ENCODE measurements around the gene UPK3A.

Gene UPK3A

DNA sequence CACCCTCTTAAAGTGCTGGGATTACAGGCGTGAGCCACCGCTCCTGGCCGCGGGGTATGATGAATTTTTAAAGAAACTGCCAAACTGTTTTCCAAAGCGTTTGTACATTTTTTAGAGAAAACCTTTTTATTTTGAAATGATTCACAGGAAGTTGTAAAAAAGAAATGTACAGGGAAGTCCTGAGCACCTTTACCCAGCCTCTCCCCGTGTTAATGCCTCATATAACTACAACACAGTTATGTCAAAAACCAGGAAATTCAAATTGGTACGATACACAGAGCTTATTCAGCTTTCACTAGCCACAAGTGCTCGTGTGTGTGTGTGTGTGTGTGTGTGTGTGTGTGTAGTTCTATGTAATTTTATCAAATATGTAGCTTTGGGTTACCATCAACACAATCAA is 18.0 kb downstream of the UPK3A start:
- Histone ChIP-seq H3K27me3 (ENCODE audit: insufficient read depth, poor library complexity, severe bottlenecking) (no peaks in the 10 kb centered on the region), H3K27ac (replicated peaks) (no peak overlapping the region), H3K4me3 (replicated peaks; ENCODE audit: insufficient read depth, low read length) (no peak overlapping the region)
- no peak for DNase-seq (ENCODE audit: low read depth in 1 of 2, low spot score in 1 of 2)
- no peak for TF ChIP-seq POLR2AphosphoS5 (IDR thresholded peaks at IDR 0.05; ENCODE audit: low read depth)
- TF ChIP-seq GABPA (IDR thresholded peaks at IDR 0.05; ENCODE audit: low read depth) = no peak
- no peak for TF ChIP-seq CTCF (IDR thresholded peaks at IDR 0.05; ENCODE audit: insufficient read depth, low read length)
- no peak for TF ChIP-seq REST (IDR thresholded peaks at IDR 0.05; ENCODE audit: insufficient replicate concordance, low read depth)
- no peak for TF ChIP-seq SPI1 (IDR thresholded peaks at IDR 0.05; ENCODE audit: borderline replicate concordance, low read depth)

DNA sequence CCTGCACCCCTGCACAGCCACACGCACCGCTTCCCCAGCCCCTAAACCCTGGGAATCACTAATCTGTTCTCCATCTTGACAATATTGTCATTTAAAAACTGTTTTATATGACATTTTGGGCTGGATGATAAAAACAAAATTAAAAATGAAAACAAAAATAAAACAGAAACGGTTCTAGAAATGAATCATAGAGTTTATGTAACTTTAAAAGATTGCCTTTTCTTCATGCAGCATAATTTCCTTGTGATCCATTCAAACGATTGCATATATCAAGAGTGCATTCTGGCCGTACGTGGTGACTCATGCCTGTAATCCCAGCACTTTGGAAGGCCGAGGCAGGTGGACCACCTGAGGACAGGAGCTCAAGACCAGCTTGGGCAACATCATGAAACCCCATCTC is 18.4 kb downstream of the UPK3A start:
- H3K27ac ChIP-seq (replicated peaks) = no peak overlapping the region
- H3K4me3 ChIP-seq (replicated peaks; ENCODE audit: insufficient read depth, low read length) = no peak overlapping the region
- DNase-seq (ENCODE audit: low read depth in 1 of 2, low spot score in 1 of 2) = no peak
- TF ChIP-seq GABPA (IDR thresholded peaks at IDR 0.05; ENCODE audit: low read depth) (no peak), REST (IDR thresholded peaks at IDR 0.05; ENCODE audit: insufficient replicate concordance, low read depth) (no peak), POLR2AphosphoS5 (IDR thresholded peaks at IDR 0.05; ENCODE audit: low read depth) (no peak), CTCF (IDR thresholded peaks at IDR 0.05; ENCODE audit: insufficient read depth, low read length) (no peak), SPI1 (IDR thresholded peaks at IDR 0.05; ENCODE audit: borderline replicate concordance, low read depth) (no peak)
- H3K27me3 ChIP-seq (ENCODE audit: insufficient read depth, poor library complexity, severe bottlenecking) = no peaks in the 10 kb centered on the region

DNA sequence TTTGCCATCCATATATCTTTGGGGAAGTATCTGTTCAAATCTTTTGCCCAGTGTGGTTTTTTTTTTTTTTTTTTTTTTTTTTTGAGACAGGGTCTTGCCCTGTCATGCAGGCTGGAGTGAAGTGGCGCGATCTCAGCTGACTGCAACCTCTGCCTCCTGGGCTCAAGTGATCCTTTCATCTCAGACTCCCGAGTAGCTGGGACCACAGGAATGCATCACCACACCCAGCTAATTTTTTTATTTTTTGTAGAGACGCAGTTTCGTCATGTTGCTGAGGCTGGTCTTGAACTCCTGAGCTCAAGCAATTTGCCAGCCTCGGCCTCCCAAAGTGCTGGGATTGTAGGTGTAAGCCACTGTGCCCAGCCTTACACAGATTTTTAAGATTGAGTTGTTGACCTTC is 20.2 kb downstream of the UPK3A start:
- Histone ChIP-seq H3K27me3 (ENCODE audit: insufficient read depth, poor library complexity, severe bottlenecking) (no peaks in the 10 kb centered on the region), H3K4me3 (replicated peaks; ENCODE audit: insufficient read depth, low read length) (no peak overlapping the region), H3K27ac (replicated peaks) (no peak overlapping the region)
- DNase-seq (ENCODE audit: low read depth in 1 of 2, low spot score in 1 of 2) = no peak
- TF ChIP-seq SPI1 (IDR thresholded peaks at IDR 0.05; ENCODE audit: borderline replicate concordance, low read depth) = no peak
- no peak for TF ChIP-seq POLR2AphosphoS5 (IDR thresholded peaks at IDR 0.05; ENCODE audit: low read depth)
- no peak for TF ChIP-seq GABPA (IDR thresholded peaks at IDR 0.05; ENCODE audit: low read depth)
- TF ChIP-seq CTCF (IDR thresholded peaks at IDR 0.05; ENCODE audit: insufficient read depth, low read length) = no peak
- TF ChIP-seq REST (IDR thresholded peaks at IDR 0.05; ENCODE audit: insufficient replicate concordance, low read depth) = no peak
